IMR-90 (cell line): ENCODE data around the gene RMI1. TPM values are rescaled to one million over a fixed set of nuclear protein-coding genes. Genes with fewer than 3 reads are reported as not detected.

Experiments used
- ATAC-seq: fragments of 200-7000 bp; cut with Tn5 transposase; 2 replicates; pipeline ENCODE4 v1.9.1; 2020; ENCODE audit warnings: low read depth, mild to moderate bottlenecking, moderate library complexity
- BruUV-seq: library from RNA; stranded (reverse); fragments of 400-500 nt; replicated peaks from 2 replicates; lab custom pipeline; 2021; lab: Mats Ljungman, UMichigan
- CTCF ChIA-PET: fragments of 300-600 bp; formaldehyde crosslinking; extraction: SDS; loops from one replicate; lab custom pipeline; 2021; ENCODE audit warnings: antibody characterized with exemption; lab: Yijun Ruan, JAX
- POLR2A ChIA-PET: fragments of 300-600 bp; sonication (Branson Sonifier 250); formaldehyde crosslinking; loops from one replicate; lab custom pipeline; 2022; ENCODE audit warnings: antibody characterized with exemption; ENCODE audit not compliant: unreplicated experiment; lab: Charles Lee
- DNase-seq: peaks from one replicate; pipeline ENCODE4 v3.0.0; 2013
- H2AFZ ChIP-seq: replicated peaks from 2 replicates; pipeline ENCODE3; 2013; ENCODE audit warnings: low read length, mild to moderate bottlenecking; ENCODE audit not compliant: poor library complexity
- H2AK5ac ChIP-seq: 2 replicates; pipeline ENCODE4 v1.6.1; 2013; ENCODE audit warnings: low read depth, low read length, inconsistent platforms
- H2AK9ac ChIP-seq: replicated peaks from 2 replicates; pipeline ENCODE3; 2013; ENCODE audit warnings: mild to moderate bottlenecking, low read depth, low read length, moderate library complexity; ENCODE audit not compliant: poor library complexity
- H2BK120ac ChIP-seq: 2 replicates; pipeline ENCODE4 v1.6.1; 2013; ENCODE audit warnings: low read depth, low read length, inconsistent platforms
- H2BK15ac ChIP-seq: 3 replicates; pipeline ENCODE4 v1.6.1; 2013; ENCODE audit warnings: low read depth, low read length, inconsistent platforms
- H2BK20ac ChIP-seq: 2 replicates; pipeline ENCODE4 v1.6.1; 2013; ENCODE audit warnings: low read depth, mild to moderate bottlenecking, inconsistent platforms, low read length, moderate library complexity
- H2BK5ac ChIP-seq: 2 replicates; pipeline ENCODE4 v1.6.1; 2013; ENCODE audit warnings: mild to moderate bottlenecking, low read depth, low read length, inconsistent platforms; ENCODE audit not compliant: poor library complexity, severe bottlenecking
- H3K14ac ChIP-seq: replicated peaks from 2 replicates; pipeline ENCODE4 v1.6.1; 2013; ENCODE audit warnings: low read depth, low read length, inconsistent platforms
- H3K18ac ChIP-seq: 2 replicates; pipeline ENCODE4 v1.6.1; 2013; ENCODE audit warnings: low read depth, low read length, control low read depth
- H3K23ac ChIP-seq: 2 replicates; pipeline ENCODE4 v1.6.1; 2013; ENCODE audit warnings: low read depth, low read length, inconsistent platforms
- H3K27ac ChIP-seq: 2 replicates; pipeline ENCODE4 v1.5.1; 2013; ENCODE audit warnings: mild to moderate bottlenecking, control low read depth, low read length; ENCODE audit not compliant: insufficient read depth
- H3K27me3 ChIP-seq: 2 replicates; pipeline ENCODE4 v1.6.1; 2013; ENCODE audit warnings: low read length; ENCODE audit not compliant: control insufficient read depth, insufficient read depth
- H3K36me3 ChIP-seq: 2 replicates; pipeline ENCODE4 v1.6.1; 2013; ENCODE audit warnings: low read length, mixed read lengths; ENCODE audit not compliant: control insufficient read depth, insufficient read depth
- H3K4ac ChIP-seq: 2 replicates; pipeline ENCODE4 v1.6.1; 2013; ENCODE audit warnings: low read depth, low read length, inconsistent platforms
- H3K4me1 ChIP-seq: 2 replicates; pipeline ENCODE4 v1.6.1; 2013; ENCODE audit warnings: low read length, mixed read lengths; ENCODE audit not compliant: control insufficient read depth, insufficient read depth
- H3K4me2 ChIP-seq: 2 replicates; pipeline ENCODE4 v1.6.1; 2013; ENCODE audit warnings: low read depth, mild to moderate bottlenecking, control low read depth, low read length, moderate library complexity
- H3K4me3 ChIP-seq: 2 replicates; pipeline ENCODE4 v1.5.1; 2013; ENCODE audit warnings: low read depth, mild to moderate bottlenecking, control low read depth, low read length, moderate library complexity; ENCODE audit not compliant: insufficient read depth
- H3K56ac ChIP-seq: 2 replicates; pipeline ENCODE4 v1.6.1; 2013; ENCODE audit warnings: low read length, inconsistent platforms; ENCODE audit not compliant: insufficient read depth; ENCODE audit errors: extremely low read depth
- H3K79me1 ChIP-seq, 2 experiments: 2 replicates each; pipeline ENCODE4 v1.6.1; 2013; ENCODE audit warnings: low read length in 2 of 2, inconsistent platforms in 1 of 2, low read depth in 1 of 2
- H3K9ac ChIP-seq: 2 replicates; pipeline ENCODE4 v1.6.1; 2013; ENCODE audit warnings: low read depth, low read length, control low read depth
- H3K9me1 ChIP-seq: 2 replicates; pipeline ENCODE4 v1.6.1; 2013; ENCODE audit warnings: low read length, inconsistent platforms; ENCODE audit not compliant: insufficient read depth
- H3K9me3 ChIP-seq: 2 replicates; pipeline ENCODE4 v1.6.1; 2013; ENCODE audit warnings: low read length; ENCODE audit not compliant: control insufficient read depth, insufficient read depth
- H4K20me1 ChIP-seq: 2 replicates; pipeline ENCODE4 v1.6.1; 2013; ENCODE audit warnings: low read length, inconsistent platforms; ENCODE audit not compliant: insufficient read depth
- H4K5ac ChIP-seq: 2 replicates; pipeline ENCODE4 v1.6.1; 2013; ENCODE audit warnings: mild to moderate bottlenecking, low read depth, low read length, control low read depth
- H4K8ac ChIP-seq, 2 experiments: 2 replicates each; pipeline ENCODE4 v1.6.1; 2013; ENCODE audit warnings: low read depth in 2 of 2, low read length in 2 of 2, control low read depth in 1 of 2, inconsistent platforms in 1 of 2
- H4K91ac ChIP-seq: 2 replicates; pipeline ENCODE4 v1.6.1; 2013; ENCODE audit warnings: low read depth, low read length, inconsistent platforms; ENCODE audit not compliant: insufficient read depth
- CEBPB ChIP-seq: IDR thresholded peaks from 2 replicates; pipeline ENCODE4 v1.6.1; 2012; ENCODE audit warnings: low read depth, low read length, improper control_type of control experiment
- CTCF ChIP-seq: conservative IDR thresholded peaks from 2 replicates; pipeline ENCODE4 v1.5.1; 2012; ENCODE audit warnings: mild to moderate bottlenecking, low read depth, low read length, improper control_type of control experiment
- FOS ChIP-seq: fragments of 150-350 bp; IDR thresholded peaks from 2 replicates; pipeline ENCODE4 v1.6.1; 2016; ENCODE audit warnings: low read depth, low read length
- MXI1 ChIP-seq: IDR thresholded peaks from 2 replicates; pipeline ENCODE4 v1.6.1; 2012; ENCODE audit warnings: low read depth, mild to moderate bottlenecking, low read length, moderate library complexity, borderline replicate concordance
- POLR2A ChIP-seq: IDR thresholded peaks from 2 replicates; pipeline ENCODE4 v1.6.1; 2012; ENCODE audit warnings: mild to moderate bottlenecking, low read depth, low read length
- RAD21 ChIP-seq: IDR thresholded peaks from 2 replicates; pipeline ENCODE4 v1.6.1; 2012; ENCODE audit warnings: low read length, improper control_type of control experiment
- RFX5 ChIP-seq: IDR thresholded peaks from 2 replicates; pipeline ENCODE4 v1.8.0; 2012; ENCODE audit warnings: low read depth, mild to moderate bottlenecking, low read length, moderate library complexity
- SMC3 ChIP-seq: fragments of 150-350 bp; IDR thresholded peaks from 2 replicates; pipeline ENCODE4 v1.6.1; 2016; ENCODE audit warnings: low read depth, mild to moderate bottlenecking, antibody characterized with exemption, low read length, moderate library complexity
- WGBS, 2 experiments: methylation state at CpG; one replicate each; pipeline versions ENCODE4 v1.1.5 to v1.1.7; 2013; ENCODE audit warnings: missing lambda C conversion rate in 2 of 2; ENCODE audit not compliant: insufficient read length in 1 of 2; ENCODE audit errors: extremely low coverage in 2 of 2; 5-methylcytosine and 5-hydroxymethylcytosine counted together
- dilution Hi-C: fragments of 300-500 bp; cut with HindIII; formaldehyde crosslinking; loops from one replicate; pipeline ENCODE4 v1.14.3; 2018; ENCODE audit warnings: low sequenced_read_pairs; ENCODE audit not compliant: unreplicated experiment
- in situ Hi-C: fragments of 300-500 bp; cut with MboI; formaldehyde crosslinking; loops from 3 replicates; pipeline ENCODE4 v1.14.3; 2019; ENCODE audit warnings: low sequenced_read_pairs, inconsistent platforms, mixed read lengths
- intact Hi-C: fragments of 100-400 bp; cut with micrococcal nuclease; formaldehyde crosslinking; loops from 2 replicates; pipeline ENCODE4 v1.10.0; 2022
- polyA plus RNA-seq, 3 experiments: library from polyadenylated mRNA; depleted of rRNA; stranded (reverse); fragments of >200 nt; gene quantifications; 2 replicates each; pipeline ENCODE4 v1.2.3, GENCODE V29; 2012; ENCODE audit warnings: low replicate concordance in 1 of 3
- total RNA-seq: library from RNA; depleted of rRNA; stranded (reverse); fragments of >200 nt; gene quantifications from 2 replicates; pipeline ENCODE4 v1.2.3, GENCODE V29; 2012

Gene RMI1
- total and polyA plus RNA-seq, 2 of the 4 experiments (the other 2 are of a cell fraction): 4.4 to 6.8 TPM

- intact Hi-C loops: loop anchor here (5.0 kb wide), 1 partner anchor 337 kb away; no protein-coding TSS in a partner anchor
- Histone ChIP-seq H2AK5ac (no peak overlapping the region), H3K27ac (no peak overlapping the region; the same call in 1 of the 2 replicates), H4K91ac (peak overlapping the region; percentile 26; the same call in 1 of the 2 replicates), H3K9me3 (no peaks in the 10 kb centered on the region), H3K36me3 (peaks cover 19% of the 10 kb centered on the region), H3K79me1 (peaks cover 0 to 4% of the 10 kb centered on the region in 2 experiments; a peak in 1 of 4 replicates), H2AK9ac (no peak overlapping the region), H3K4me1 (peaks cover 4% of the 10 kb centered on the region; the same call in 1 of the 2 replicates), H3K23ac (peak overlapping the region; percentile 52; the same call in 1 of the 2 replicates), H3K18ac (no peak overlapping the region), H3K9me1 (no peaks in the 10 kb centered on the region), H4K20me1 (peaks cover 15% of the 10 kb centered on the region; the same call in 1 of the 2 replicates), H4K8ac (peak overlapping the region in 1 of 2 experiments; percentile 79; a peak in 1 of 4 replicates), H3K4me2 (no peak overlapping the region), H3K56ac (no peak overlapping the region), H3K9ac (no peak overlapping the region), H3K4me3 (no peak overlapping the region), H3K27me3 (no peaks in the 10 kb centered on the region), H2BK5ac (no peak overlapping the region), H2BK15ac (no peak overlapping the region), H2AFZ (no peak overlapping the region), H2BK20ac (no peak overlapping the region), H4K5ac (no peak overlapping the region), H3K4ac (peak overlapping the region; percentile 33; the same call in 1 of the 2 replicates), H2BK120ac (no peak overlapping the region), H3K14ac (peak overlapping the region; percentile 65; the same call in 1 of the 2 replicates)
- WGBS, 2 experiments: 77% methylated on average over 5 of the region's 11 CpGs; no CpG with 5 or more reads in 1 of the 2 experiments
- ChIA-PET CTCF (no interaction called here), POLR2A (no interaction called here)
- TF ChIP-seq MXI1 (no peak), POLR2A (no peak), FOS (no peak), CEBPB (no peak), SMC3 (no peak), RAD21 (no peak), CTCF (no peak), RFX5 (no peak)
- DNase-seq (peak; percentile 43), ATAC-seq (peak; percentile 50)
- dilution Hi-C loops: no loop called here
- in situ Hi-C loops: no loop called here
- no TSS peak for BruUV-seq
Measured at GRCh38 chr9:83965350-83966208, 15.0 kb upstream of the RMI1 start.
